Lower leg skin (tissue), 3 donors: ENCODE results near the gene SCN1B.

Experiments
- POLR2A ChIP-seq, 2 donors: fragments of 450-650 bp; IDR thresholded peaks; one replicate each; pipeline ENCODE4 v1.6.1; 2016 to 2017; ENCODE audit warnings: antibody characterized with exemption in 2 of 2, mild to moderate bottlenecking in 1 of 2, moderate library complexity in 1 of 2
- TF ChIP-seq, protein P1 (sequence below), 3 donors: fragments of 450-650 bp; IDR thresholded peaks; one replicate each; pipeline ENCODE4 v1.5.1; 2016; ENCODE audit warnings: antibody characterized with exemption in 3 of 3, mild to moderate bottlenecking in 3 of 3, moderate library complexity in 2 of 3

DNA sequence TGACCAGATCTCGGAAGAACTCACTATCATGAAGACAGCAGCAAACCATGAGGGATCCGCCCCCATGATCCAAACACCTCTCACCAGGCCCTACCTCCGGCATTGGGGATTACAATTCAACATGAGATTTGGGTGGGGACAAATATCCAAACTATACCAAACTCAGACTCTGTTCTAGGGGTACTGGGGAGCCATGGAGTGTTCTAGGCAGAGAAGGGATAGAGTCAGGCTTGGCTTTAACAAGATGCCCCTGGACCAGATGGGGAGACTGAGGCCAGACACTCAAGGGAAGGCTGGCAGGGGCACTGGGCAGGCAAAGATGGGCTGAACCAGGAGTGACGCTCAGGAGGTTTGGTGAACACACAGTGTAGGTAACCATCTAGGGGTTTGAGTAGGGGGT lies 11.9 kb upstream of the SCN1B start:
- no peak for TF ChIP-seq POLR2A (IDR thresholded peaks at IDR 0.05)
- TF ChIP-seq, protein P1, sequence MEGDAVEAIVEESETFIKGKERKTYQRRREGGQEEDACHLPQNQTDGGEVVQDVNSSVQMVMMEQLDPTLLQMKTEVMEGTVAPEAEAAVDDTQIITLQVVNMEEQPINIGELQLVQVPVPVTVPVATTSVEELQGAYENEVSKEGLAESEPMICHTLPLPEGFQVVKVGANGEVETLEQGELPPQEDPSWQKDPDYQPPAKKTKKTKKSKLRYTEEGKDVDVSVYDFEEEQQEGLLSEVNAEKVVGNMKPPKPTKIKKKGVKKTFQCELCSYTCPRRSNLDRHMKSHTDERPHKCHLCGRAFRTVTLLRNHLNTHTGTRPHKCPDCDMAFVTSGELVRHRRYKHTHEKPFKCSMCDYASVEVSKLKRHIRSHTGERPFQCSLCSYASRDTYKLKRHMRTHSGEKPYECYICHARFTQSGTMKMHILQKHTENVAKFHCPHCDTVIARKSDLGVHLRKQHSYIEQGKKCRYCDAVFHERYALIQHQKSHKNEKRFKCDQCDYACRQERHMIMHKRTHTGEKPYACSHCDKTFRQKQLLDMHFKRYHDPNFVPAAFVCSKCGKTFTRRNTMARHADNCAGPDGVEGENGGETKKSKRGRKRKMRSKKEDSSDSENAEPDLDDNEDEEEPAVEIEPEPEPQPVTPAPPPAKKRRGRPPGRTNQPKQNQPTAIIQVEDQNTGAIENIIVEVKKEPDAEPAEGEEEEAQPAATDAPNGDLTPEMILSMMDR (IDR thresholded peaks at IDR 0.05) = no peak
